GM12878 (cell line): Measurements from ENCODE around the gene PVRIG. TPM values are rescaled to one million over a fixed set of nuclear protein-coding genes. Genes with fewer than 3 reads are reported as not detected.

Source experiments
- ATAC-seq: fragments of 200-7000 bp; cut with Tn5 transposase; 3 replicates; pipeline ENCODE4 v1.9.1; 2020; ENCODE audit warnings: mild to moderate bottlenecking, moderate library complexity
- BruUV-seq: library from RNA; stranded (reverse); fragments of 400-500 nt; replicated peaks from 2 replicates; lab custom pipeline; 2021; lab: Mats Ljungman, UMichigan
- CTCF ChIA-PET: fragments of 300-600 bp; sonication (Branson Sonifier 250); formaldehyde crosslinking; extraction: SDS; loops from one replicate; lab custom pipeline; 2021; ENCODE audit warnings: inconsistent platforms; lab: Yijun Ruan, JAX
- POLR2A ChIA-PET: fragments of 350-600 bp; formaldehyde crosslinking; extraction: SDS; loops from one replicate; lab custom pipeline; 2021; ENCODE audit warnings: inconsistent platforms; lab: Charles Lee
- RAD21 ChIA-PET: fragments of 300-600 bp; sonication (Branson Sonifier 250); formaldehyde crosslinking; loops from one replicate; lab custom pipeline; 2023; ENCODE audit warnings: antibody characterized with exemption; ENCODE audit not compliant: unreplicated experiment; lab: Charles Lee
- SMC1A ChIA-PET: fragments of 300-600 bp; sonication (Branson Sonifier 250); formaldehyde crosslinking; loops from one replicate; lab custom pipeline; 2023; ENCODE audit not compliant: unreplicated experiment, uncharacterized antibody; lab: Charles Lee
- DNase-seq: peaks from one replicate; pipeline ENCODE4 v3.0.0-alpha.2; 2011; ENCODE audit warnings: low read depth, low spot score
- FAIRE-seq: peaks from 3 replicates; lab custom pipeline; 2011; peaks lifted over from hg19 to GRCh38; lab: Jason Lieb, UNC
- H2AFZ ChIP-seq: 2 replicates; pipeline ENCODE4 v1.6.0; 2011; ENCODE audit warnings: low read depth, low read length, control low read depth; ENCODE audit not compliant: control insufficient read depth
- H3K27ac ChIP-seq: 2 replicates; pipeline ENCODE4 v1.5.1; 2011; ENCODE audit warnings: control low read depth; ENCODE audit not compliant: control insufficient read depth, insufficient read depth
- H3K27me3 ChIP-seq, 2 experiments: replicated peaks in 1 of 2; 2 replicates each; pipeline versions ENCODE4 v1.6.0 to v1.6.1; 2011; ENCODE audit warnings: low read length in 1 of 2; ENCODE audit not compliant: control insufficient read depth in 2 of 2, insufficient read depth in 2 of 2
- H3K36me3 ChIP-seq, 2 experiments: 2 replicates each; pipeline ENCODE4 v1.5.1; 2011; ENCODE audit warnings: low read length in 1 of 2; ENCODE audit not compliant: control insufficient read depth in 2 of 2, insufficient read depth in 2 of 2
- H3K4me1 ChIP-seq: 2 replicates; pipeline ENCODE4 v1.6.1; 2011; ENCODE audit warnings: mild to moderate bottlenecking, low read length, moderate library complexity, mixed read lengths; ENCODE audit not compliant: control insufficient read depth, insufficient read depth
- H3K4me2 ChIP-seq: 2 replicates; pipeline ENCODE4 v1.6.0; 2011; ENCODE audit warnings: control low read depth; ENCODE audit not compliant: control insufficient read depth, insufficient read depth
- H3K4me3 ChIP-seq: fragments of 200-600 bp; sonication (generic); 2 replicates; pipeline ENCODE4 v1.5.1; 2016
- H3K79me2 ChIP-seq: 2 replicates; pipeline ENCODE4 v1.6.0; 2011; ENCODE audit warnings: low read length; ENCODE audit not compliant: control insufficient read depth, insufficient read depth
- H3K9ac ChIP-seq: 2 replicates; pipeline ENCODE4 v1.8.0; 2011; ENCODE audit warnings: low read length, control low read depth, mixed read lengths; ENCODE audit not compliant: control insufficient read depth, insufficient read depth
- H3K9me3 ChIP-seq: replicated peaks from 3 replicates; pipeline ENCODE4 v1.5.1; 2011; ENCODE audit warnings: mild to moderate bottlenecking, low read length; ENCODE audit not compliant: control insufficient read depth, insufficient read depth
- H4K20me1 ChIP-seq: 2 replicates; pipeline ENCODE4 v1.6.0; 2011; ENCODE audit not compliant: control insufficient read depth, insufficient read depth
- BMI1 ChIP-seq: fragments of 450-650 bp; IDR thresholded peaks from 2 replicates; pipeline ENCODE4 v1.6.1; 2016; ENCODE audit warnings: mild to moderate bottlenecking, moderate library complexity, borderline replicate concordance
- JUNB ChIP-seq: IDR thresholded peaks from 2 replicates; pipeline ENCODE4 v1.6.1; 2016; ENCODE audit warnings: antibody characterized with exemption, mild to moderate bottlenecking
- JUND ChIP-seq: IDR thresholded peaks from 2 replicates; pipeline ENCODE4 v1.6.1; 2012; ENCODE audit warnings: low read depth, mild to moderate bottlenecking, low read length, improper control_type of control experiment, moderate library complexity
- KAT2A ChIP-seq: conservative IDR thresholded peaks from 2 replicates; pipeline ENCODE4 v1.6.1; 2011; ENCODE audit warnings: low read depth, low read length; ENCODE audit not compliant: control insufficient read depth
- SMARCA5 ChIP-seq: fragments of 450-650 bp; IDR thresholded peaks from 2 replicates; pipeline ENCODE4 v1.6.1; 2017; ENCODE audit warnings: mild to moderate bottlenecking
- SREBF1 ChIP-seq: IDR thresholded peaks from 2 replicates; pipeline ENCODE4 v1.6.1; 2012; ENCODE audit warnings: mild to moderate bottlenecking, low read length
- WGBS: methylation state at CpG from one replicate; pipeline ENCODE4 v1.1.6; 2016; ENCODE audit warnings: low lambda C conversion rate; ENCODE audit not compliant: insufficient replicate concordance, insufficient coverage; ENCODE audit errors: missing lambda C conversion rate; 5-methylcytosine and 5-hydroxymethylcytosine counted together
- in situ Hi-C: fragments of 300-500 bp; cut with MboI; formaldehyde crosslinking; loops from 9 replicates; pipeline ENCODE4 v1.14.3; 2018; ENCODE audit warnings: mixed read lengths
- intact Hi-C: fragments of 100-400 bp; cut with micrococcal nuclease; formaldehyde crosslinking; loops from one replicate; pipeline ENCODE4 v1.14.2; 2022; ENCODE audit not compliant: unreplicated experiment
- polyA plus RNA-seq, 11 experiments: library from polyadenylated mRNA; depleted of rRNA in 4 of 11; unstranded in 6 of 11; stranded (reverse) in 5 of 11; fragments of >200 nt; fragmentation: Nextera tagmentation in 4 of 11; fragmentation: Illumina TruSeq in 1 of 11; extraction: Ambion mirVana in 4 of 11; extraction: Trizol in 1 of 11; gene quantifications; 1 replicate in 1 of 11; 2 replicates in 10 of 11; pipeline versions ENCODE4 v1.2.1 to v1.2.3, GENCODE V29; 2011 to 2016; ENCODE audit warnings: inconsistent platforms in 2 of 11, missing spikeins in 2 of 11, low read depth in 1 of 11
- total RNA-seq, 4 experiments: library from RNA; depleted of rRNA in 3 of 4; stranded (reverse); fragments of >200 nt in 3 of 4; fragmentation: Illumina TruSeq in 1 of 4; extraction: Trizol in 1 of 4; gene quantifications; 2 replicates each; pipeline versions ENCODE4 v1.2.1 to v1.2.3, GENCODE V29; 2013 to 2021
- TF ChIP-seq, protein P1 (sequence below): fragments of 450-650 bp; IDR thresholded peaks from 2 replicates; pipeline ENCODE4 v1.6.1; 2018; ENCODE audit warnings: borderline replicate concordance, mild to moderate bottlenecking; ENCODE audit not compliant: partially characterized antibody
- TF ChIP-seq, protein P2 (sequence below): fragments of 450-650 bp; formaldehyde crosslinking; IDR thresholded peaks from 2 replicates; pipeline ENCODE4 v1.4.0; 2020; ENCODE audit warnings: mild to moderate bottlenecking, moderate library complexity
- TF ChIP-seq, protein P3 (sequence below): fragments of 450-650 bp; IDR thresholded peaks from 2 replicates; pipeline ENCODE4 v1.6.1; 2017; ENCODE audit warnings: mild to moderate bottlenecking, low read depth, inconsistent platforms; ENCODE audit not compliant: poor library complexity, severe bottlenecking

Gene PVRIG
- total and polyA plus RNA-seq, 10 of the 15 experiments (the other 5 are each of a cell fraction or from before 2014, with no cell fraction given): 1.3 to 44.0 (median 17.9) TPM

DNA sequence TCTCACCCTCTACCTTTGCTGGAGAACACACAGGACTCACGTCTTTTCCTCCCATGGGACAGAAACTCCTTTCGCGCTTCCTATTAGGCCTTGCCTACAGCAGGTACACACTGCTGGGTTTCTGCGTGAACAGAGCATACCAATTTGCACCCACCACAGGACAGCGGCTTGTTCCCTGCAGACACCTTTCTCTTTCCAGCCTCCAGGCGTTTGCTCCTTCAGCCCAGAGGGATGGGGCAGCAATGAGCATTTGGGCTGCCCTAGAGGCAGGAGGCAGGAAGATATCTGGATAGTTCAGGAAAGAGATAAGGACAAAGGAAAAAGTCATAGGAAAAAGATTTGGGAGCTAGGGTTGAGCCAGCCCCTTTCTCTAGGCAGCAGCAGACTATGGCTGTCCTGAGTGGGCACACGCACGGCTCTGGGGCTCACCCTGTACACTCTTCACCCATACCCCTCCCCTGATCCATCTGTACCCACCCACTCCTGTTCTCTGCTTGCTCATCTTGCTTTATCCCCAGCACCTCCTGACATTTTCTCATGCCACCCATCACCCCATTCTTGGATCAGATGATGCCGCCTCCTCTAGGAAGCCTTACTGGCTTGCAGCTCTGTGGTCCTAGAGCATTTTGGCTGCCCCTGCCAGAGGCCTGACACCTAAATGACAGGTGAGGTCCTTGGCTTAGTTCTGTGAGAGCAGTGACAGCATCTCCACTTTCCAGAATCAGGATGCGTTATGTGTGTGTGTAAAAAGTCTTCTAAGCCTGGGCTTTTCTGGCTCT lies 47.0 kb downstream of the PVRIG start (continued):
- TF ChIP-seq, protein P1, sequence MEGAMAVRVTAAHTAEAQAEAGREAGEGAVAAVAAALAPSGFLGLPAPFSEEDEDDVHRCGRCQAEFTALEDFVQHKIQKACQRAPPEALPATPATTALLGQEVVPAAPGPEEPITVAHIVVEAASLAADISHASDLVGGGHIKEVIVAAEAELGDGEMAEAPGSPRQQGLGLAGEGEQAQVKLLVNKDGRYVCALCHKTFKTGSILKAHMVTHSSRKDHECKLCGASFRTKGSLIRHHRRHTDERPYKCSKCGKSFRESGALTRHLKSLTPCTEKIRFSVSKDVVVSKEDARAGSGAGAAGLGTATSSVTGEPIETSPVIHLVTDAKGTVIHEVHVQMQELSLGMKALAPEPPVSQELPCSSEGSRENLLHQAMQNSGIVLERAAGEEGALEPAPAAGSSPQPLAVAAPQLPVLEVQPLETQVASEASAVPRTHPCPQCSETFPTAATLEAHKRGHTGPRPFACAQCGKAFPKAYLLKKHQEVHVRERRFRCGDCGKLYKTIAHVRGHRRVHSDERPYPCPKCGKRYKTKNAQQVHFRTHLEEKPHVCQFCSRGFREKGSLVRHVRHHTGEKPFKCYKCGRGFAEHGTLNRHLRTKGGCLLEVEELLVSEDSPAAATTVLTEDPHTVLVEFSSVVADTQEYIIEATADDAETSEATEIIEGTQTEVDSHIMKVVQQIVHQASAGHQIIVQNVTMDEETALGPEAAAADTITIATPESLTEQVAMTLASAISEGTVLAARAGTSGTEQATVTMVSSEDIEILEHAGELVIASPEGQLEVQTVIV: no peak

DNA sequence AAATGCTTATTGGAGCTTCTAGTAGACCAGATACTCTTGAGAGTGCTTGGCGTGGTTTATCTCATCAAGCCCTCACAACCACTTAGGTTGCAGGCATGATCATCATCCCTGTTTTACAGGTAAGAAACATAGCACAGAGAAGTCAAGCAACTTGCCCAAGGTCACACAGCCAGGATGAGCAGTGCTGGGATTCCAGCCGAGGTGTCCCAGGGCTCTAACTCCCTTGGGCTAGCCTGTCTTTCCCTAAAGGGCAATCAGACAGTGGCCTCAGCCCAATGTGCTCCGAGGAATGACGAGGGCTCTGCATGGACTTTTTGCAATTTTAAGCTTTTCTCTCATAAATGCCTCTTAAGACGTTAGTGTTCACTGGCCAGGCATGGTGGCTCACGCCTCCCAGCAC lies 47.9 kb downstream of the PVRIG start:
- TF ChIP-seq JUND (no peak), JUNB (no peak), BMI1 (no peak), SREBF1 (no peak), KAT2A (no peak), SMARCA5 (0 out of 2 replicates have a peak, but pooled peaks have one; percentile 28)
- TF ChIP-seq, protein P2, sequence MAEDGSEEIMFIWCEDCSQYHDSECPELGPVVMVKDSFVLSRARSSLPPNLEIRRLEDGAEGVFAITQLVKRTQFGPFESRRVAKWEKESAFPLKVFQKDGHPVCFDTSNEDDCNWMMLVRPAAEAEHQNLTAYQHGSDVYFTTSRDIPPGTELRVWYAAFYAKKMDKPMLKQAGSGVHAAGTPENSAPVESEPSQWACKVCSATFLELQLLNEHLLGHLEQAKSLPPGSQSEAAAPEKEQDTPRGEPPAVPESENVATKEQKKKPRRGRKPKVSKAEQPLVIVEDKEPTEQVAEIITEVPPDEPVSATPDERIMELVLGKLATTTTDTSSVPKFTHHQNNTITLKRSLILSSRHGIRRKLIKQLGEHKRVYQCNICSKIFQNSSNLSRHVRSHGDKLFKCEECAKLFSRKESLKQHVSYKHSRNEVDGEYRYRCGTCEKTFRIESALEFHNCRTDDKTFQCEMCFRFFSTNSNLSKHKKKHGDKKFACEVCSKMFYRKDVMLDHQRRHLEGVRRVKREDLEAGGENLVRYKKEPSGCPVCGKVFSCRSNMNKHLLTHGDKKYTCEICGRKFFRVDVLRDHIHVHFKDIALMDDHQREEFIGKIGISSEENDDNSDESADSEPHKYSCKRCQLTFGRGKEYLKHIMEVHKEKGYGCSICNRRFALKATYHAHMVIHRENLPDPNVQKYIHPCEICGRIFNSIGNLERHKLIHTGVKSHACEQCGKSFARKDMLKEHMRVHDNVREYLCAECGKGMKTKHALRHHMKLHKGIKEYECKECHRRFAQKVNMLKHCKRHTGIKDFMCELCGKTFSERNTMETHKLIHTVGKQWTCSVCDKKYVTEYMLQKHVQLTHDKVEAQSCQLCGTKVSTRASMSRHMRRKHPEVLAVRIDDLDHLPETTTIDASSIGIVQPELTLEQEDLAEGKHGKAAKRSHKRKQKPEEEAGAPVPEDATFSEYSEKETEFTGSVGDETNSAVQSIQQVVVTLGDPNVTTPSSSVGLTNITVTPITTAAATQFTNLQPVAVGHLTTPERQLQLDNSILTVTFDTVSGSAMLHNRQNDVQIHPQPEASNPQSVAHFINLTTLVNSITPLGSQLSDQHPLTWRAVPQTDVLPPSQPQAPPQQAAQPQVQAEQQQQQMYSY (CRISPR knock-in tag): no peak
- TF ChIP-seq, protein P3, sequence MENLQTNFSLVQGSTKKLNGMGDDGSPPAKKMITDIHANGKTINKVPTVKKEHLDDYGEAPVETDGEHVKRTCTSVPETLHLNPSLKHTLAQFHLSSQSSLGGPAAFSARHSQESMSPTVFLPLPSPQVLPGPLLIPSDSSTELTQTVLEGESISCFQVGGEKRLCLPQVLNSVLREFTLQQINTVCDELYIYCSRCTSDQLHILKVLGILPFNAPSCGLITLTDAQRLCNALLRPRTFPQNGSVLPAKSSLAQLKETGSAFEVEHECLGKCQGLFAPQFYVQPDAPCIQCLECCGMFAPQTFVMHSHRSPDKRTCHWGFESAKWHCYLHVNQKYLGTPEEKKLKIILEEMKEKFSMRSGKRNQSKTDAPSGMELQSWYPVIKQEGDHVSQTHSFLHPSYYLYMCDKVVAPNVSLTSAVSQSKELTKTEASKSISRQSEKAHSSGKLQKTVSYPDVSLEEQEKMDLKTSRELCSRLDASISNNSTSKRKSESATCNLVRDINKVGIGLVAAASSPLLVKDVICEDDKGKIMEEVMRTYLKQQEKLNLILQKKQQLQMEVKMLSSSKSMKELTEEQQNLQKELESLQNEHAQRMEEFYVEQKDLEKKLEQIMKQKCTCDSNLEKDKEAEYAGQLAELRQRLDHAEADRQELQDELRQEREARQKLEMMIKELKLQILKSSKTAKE: no peak
- no peak overlapping the region for H3K4me3 ChIP-seq
- H3K4me1 ChIP-seq: 0 out of 2 replicates have a peak, but pooled peaks cover under 1% of the 10 kb centered on the region
- no peaks in the 10 kb centered on the region for H3K27me3 ChIP-seq
- H3K4me2 ChIP-seq: no peak overlapping the region
- no peak overlapping the region for H3K9ac ChIP-seq
- FAIRE-seq (no peak), DNase-seq (no peak), ATAC-seq (no peak)
- WGBS: 90% methylated on average over 6 of the region's 6 CpGs
- ChIA-PET RAD21 (interaction anchor here (1.3 kb wide), 1 partner anchor 46 kb away, joined by 3 read pairs; no protein-coding TSS in a partner anchor), POLR2A (no interaction called here), CTCF (no interaction called here), SMC1A (interaction anchor here (0.9 kb wide), 1 partner anchor 64 kb away, joined by 3 read pairs; no protein-coding TSS in a partner anchor)
- no peaks in the 10 kb centered on the region for H3K9me3 ChIP-seq
- BruUV-seq: no TSS peak
- intact Hi-C loops: no loop called here
- in situ Hi-C loops: no loop called here
- H4K20me1 ChIP-seq: no peaks in the 10 kb centered on the region
- H3K79me2 ChIP-seq: no peaks in the 10 kb centered on the region
- no peak overlapping the region for H3K27ac ChIP-seq
- H2AFZ ChIP-seq: no peak overlapping the region
- H3K36me3 ChIP-seq: no peaks in the 10 kb centered on the region
